HEK293T (cell line): ENCODE data around the gene NDUFB8.

ENCODE experiments used
- CTCF ChIA-PET: fragments of 350-600 bp; formaldehyde crosslinking; extraction: SDS; loops from one replicate; lab custom pipeline; 2021; ENCODE audit warnings: antibody characterized with exemption, inconsistent platforms; lab: Yijun Ruan, JAX
- POLR2A ChIA-PET: fragments of 350-600 bp; formaldehyde crosslinking; extraction: SDS; loops from one replicate; lab custom pipeline; 2020; ENCODE audit warnings: antibody characterized with exemption, inconsistent platforms; lab: Yijun Ruan, JAX
- DNase-seq: peaks from one replicate; pipeline ENCODE4 v3.0.0; 2012; ENCODE audit warnings: mixed read lengths; ENCODE audit errors: extremely low spot score
- ARNT ChIP-seq: fragments of 450-650 bp; IDR thresholded peaks from 2 replicates; pipeline ENCODE4 v1.6.1; 2017; ENCODE audit warnings: mild to moderate bottlenecking
- BHLHE40 ChIP-seq: fragments of 450-650 bp; IDR thresholded peaks from 2 replicates; pipeline ENCODE4 v1.6.1; 2016; ENCODE audit warnings: mild to moderate bottlenecking, moderate library complexity, borderline replicate concordance
- CTBP1 ChIP-seq: fragments of 450-650 bp; IDR thresholded peaks from 2 replicates; pipeline ENCODE4 v1.6.1; 2016; ENCODE audit warnings: borderline replicate concordance
- ELF4 ChIP-seq: fragments of 450-650 bp; IDR thresholded peaks from 2 replicates; pipeline ENCODE4 v1.6.1; 2017; ENCODE audit warnings: antibody characterized with exemption
- FOXA1 ChIP-seq: fragments of 450-650 bp; IDR thresholded peaks from 2 replicates; pipeline ENCODE4 v1.6.1; 2016; ENCODE audit warnings: mild to moderate bottlenecking
- FOXK2 ChIP-seq: fragments of 450-650 bp; IDR thresholded peaks from 2 replicates; pipeline ENCODE4 v1.6.1; 2016; ENCODE audit warnings: mild to moderate bottlenecking
- FOXM1 ChIP-seq: fragments of 450-650 bp; IDR thresholded peaks from 2 replicates; pipeline ENCODE4 v1.6.1; 2017; ENCODE audit warnings: mild to moderate bottlenecking, borderline replicate concordance
- HDGF ChIP-seq: fragments of 450-650 bp; IDR thresholded peaks from 2 replicates; pipeline ENCODE4 v1.6.1; 2017; ENCODE audit warnings: antibody characterized with exemption, borderline replicate concordance
- L3MBTL2 ChIP-seq: fragments of 450-650 bp; conservative IDR thresholded peaks from 2 replicates; pipeline ENCODE4 v1.6.1; 2016; ENCODE audit warnings: mild to moderate bottlenecking
- LEF1 ChIP-seq: fragments of 450-650 bp; IDR thresholded peaks from 2 replicates; pipeline ENCODE4 v1.6.1; 2017; ENCODE audit warnings: mild to moderate bottlenecking, borderline replicate concordance
- NFRKB ChIP-seq: fragments of 450-650 bp; IDR thresholded peaks from 2 replicates; pipeline ENCODE4 v1.6.1; 2016; ENCODE audit warnings: mild to moderate bottlenecking, moderate library complexity
- PKNOX1 ChIP-seq: fragments of 450-650 bp; IDR thresholded peaks from 2 replicates; pipeline ENCODE4 v1.6.1; 2016
- SP1 ChIP-seq: fragments of 450-650 bp; IDR thresholded peaks from 2 replicates; pipeline ENCODE4 v1.6.1; 2017
- SUZ12 ChIP-seq: fragments of 450-650 bp; IDR thresholded peaks from 2 replicates; pipeline ENCODE4 v1.6.1; 2016; ENCODE audit warnings: mild to moderate bottlenecking
- TARDBP ChIP-seq: fragments of 450-650 bp; IDR thresholded peaks from 2 replicates; pipeline ENCODE4 v1.6.1; 2016
- ZNF384 ChIP-seq: fragments of 450-650 bp; IDR thresholded peaks from 2 replicates; pipeline ENCODE4 v1.6.1; 2016

NDUFB8 gene

GRCh38 chr10:100518761-100519241 is 10.9 kb downstream of the NDUFB8 start:
- no peak for TF ChIP-seq SP1
- TF ChIP-seq BHLHE40: no peak
- TF ChIP-seq SUZ12: no peak
- no peak for TF ChIP-seq CTBP1
- no peak for TF ChIP-seq TARDBP
- no peak for TF ChIP-seq PKNOX1
- no peak for TF ChIP-seq ARNT
- TF ChIP-seq NFRKB: no peak
- no peak for TF ChIP-seq FOXA1
- no peak for TF ChIP-seq FOXK2
- no peak for TF ChIP-seq ZNF384
- TF ChIP-seq L3MBTL2: no peak
- no peak for TF ChIP-seq ELF4
- TF ChIP-seq LEF1: no peak
- ChIA-PET CTCF (interaction anchor here (0.6 to 2.5 kb wide), 20 partner anchors 8 to 359 kb away, joined by 3 to 19 read pairs (median 5); partner anchors contain the start of gene HIF1AN), POLR2A (interaction anchor here (0.7 to 1.7 kb wide), 4 partner anchors 11 to 145 kb away, joined by 3 to 6 read pairs (median 4); partner anchors contain the start of genes HIF1AN and NDUFB8)
- DNase-seq: peak; percentile 71

GRCh38 chr10:100516847-100517246 is 12.8 kb downstream of the NDUFB8 start:
- peak; percentile 38 for DNase-seq
- TF ChIP-seq FOXK2 (no peak), L3MBTL2 (no peak), FOXA1 (no peak), TARDBP (no peak), BHLHE40 (no peak)
- POLR2A ChIA-PET: interaction anchor here (1.3 kb wide), 1 partner anchor 10 kb away, joined by 3 read pairs; no protein-coding TSS in a partner anchor
- CTCF ChIA-PET: no interaction called here

- TF ChIP-seq FOXA1 (no peak), PKNOX1 (no peak), TARDBP (no peak)
- no peak for DNase-seq
- POLR2A ChIA-PET: interaction anchor here (1.3 kb wide), 1 partner anchor 11 kb away, joined by 3 read pairs; no protein-coding TSS in a partner anchor
- CTCF ChIA-PET: no interaction called here
These were observed 14.1 kb downstream of the NDUFB8 start for GRCh38 chr10:100515612-100516011.

- ChIA-PET POLR2A (no interaction called here), CTCF (interaction anchor here (1.2 to 1.3 kb wide), 2 partner anchors 8 to 28 kb away, joined by 5 read pairs; no protein-coding TSS in a partner anchor)
- DNase-seq: no peak
- TF ChIP-seq TARDBP (no peak), FOXA1 (no peak), HDGF (no peak), BHLHE40 (no peak), SP1 (no peak), NFRKB (no peak), FOXK2 (no peak), ELF4 (no peak), PKNOX1 (no peak), FOXM1 (no peak), LEF1 (no peak), L3MBTL2 (no peak), SUZ12 (no peak), CTBP1 (no peak), ZNF384 (no peak), ARNT (no peak)
These were observed 18.9 kb downstream of the NDUFB8 start for GRCh38 chr10:100510533-100511308.

- TF ChIP-seq SUZ12: no peak
- no peak for TF ChIP-seq ZNF384
- no peak for TF ChIP-seq FOXK2
- no peak for TF ChIP-seq BHLHE40
- ChIA-PET CTCF (interaction anchor here (0.7 to 1.8 kb wide), 4 partner anchors 9 to 163 kb away, joined by 4 to 10 read pairs (median 6); partner anchors contain the start of gene SCD), POLR2A (interaction anchor here (1.0 to 1.5 kb wide), 2 partner anchors 136 to 162 kb away, joined by 3 to 4 read pairs; partner anchors contain the start of gene SCD)
- DNase-seq: no peak
These were observed 20.3 kb downstream of the NDUFB8 start for GRCh38 chr10:100509241-100509840.

GRCh38 chr10:100508691-100509150 is 20.9 kb downstream of the NDUFB8 start:
- ChIA-PET POLR2A (interaction anchor here (1.0 to 1.5 kb wide), 2 partner anchors 135 to 162 kb away, joined by 3 to 4 read pairs; partner anchors contain the start of gene SCD), CTCF (interaction anchor here (0.5 to 1.8 kb wide), 5 partner anchors 10 to 196 kb away, joined by 3 to 10 read pairs (median 4); partner anchors contain the start of gene SCD)
- peak; percentile 74 for DNase-seq

More at GRCh38 chr10:100508691-100509150, 20.9 kb downstream of the NDUFB8 start:
- no peak for TF ChIP-seq L3MBTL2
- no peak for TF ChIP-seq FOXA1
- no peak for TF ChIP-seq ELF4
- TF ChIP-seq SUZ12: no peak
- no peak for TF ChIP-seq FOXK2
- TF ChIP-seq TARDBP: no peak
- no peak for TF ChIP-seq FOXM1
- no peak for TF ChIP-seq CTBP1
- no peak for TF ChIP-seq BHLHE40
- no peak for TF ChIP-seq ZNF384
- no peak for TF ChIP-seq LEF1
- TF ChIP-seq HDGF: no peak
- TF ChIP-seq NFRKB: no peak
- no peak for TF ChIP-seq PKNOX1
- no peak for TF ChIP-seq ARNT
- TF ChIP-seq SP1: no peak
